ENCODE results near the gene LHCGR.

GRCh38 chr2:48767330-48767729 is 11.8 kb upstream of the LHCGR start:
- TF ChIP-seq EP300 (IDR thresholded peaks at IDR 0.05) (no peak), POLR2AphosphoS5 (IDR thresholded peaks at IDR 0.05) (no peak), POLR2A (IDR thresholded peaks at IDR 0.05) (no peak)
- TF ChIP-seq, protein P1, sequence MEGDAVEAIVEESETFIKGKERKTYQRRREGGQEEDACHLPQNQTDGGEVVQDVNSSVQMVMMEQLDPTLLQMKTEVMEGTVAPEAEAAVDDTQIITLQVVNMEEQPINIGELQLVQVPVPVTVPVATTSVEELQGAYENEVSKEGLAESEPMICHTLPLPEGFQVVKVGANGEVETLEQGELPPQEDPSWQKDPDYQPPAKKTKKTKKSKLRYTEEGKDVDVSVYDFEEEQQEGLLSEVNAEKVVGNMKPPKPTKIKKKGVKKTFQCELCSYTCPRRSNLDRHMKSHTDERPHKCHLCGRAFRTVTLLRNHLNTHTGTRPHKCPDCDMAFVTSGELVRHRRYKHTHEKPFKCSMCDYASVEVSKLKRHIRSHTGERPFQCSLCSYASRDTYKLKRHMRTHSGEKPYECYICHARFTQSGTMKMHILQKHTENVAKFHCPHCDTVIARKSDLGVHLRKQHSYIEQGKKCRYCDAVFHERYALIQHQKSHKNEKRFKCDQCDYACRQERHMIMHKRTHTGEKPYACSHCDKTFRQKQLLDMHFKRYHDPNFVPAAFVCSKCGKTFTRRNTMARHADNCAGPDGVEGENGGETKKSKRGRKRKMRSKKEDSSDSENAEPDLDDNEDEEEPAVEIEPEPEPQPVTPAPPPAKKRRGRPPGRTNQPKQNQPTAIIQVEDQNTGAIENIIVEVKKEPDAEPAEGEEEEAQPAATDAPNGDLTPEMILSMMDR (IDR thresholded peaks at IDR 0.05) = no peak

Data from gastroesophageal sphincter (tissue), 3 donors.